Keratinocyte (primary cell): ENCODE data around the gene SHC3.

Source experiments
- CTCF ChIP-seq, 3 experiments: IDR thresholded peaks in 1 of 3; conservative IDR thresholded peaks in 1 of 3; optimal IDR thresholded peaks in 1 of 3; 2 replicates in 2 of 3; 3 replicates in 1 of 3; pipeline versions ENCODE3 to v1.5.1; 2011; ENCODE audit warnings: low read length in 3 of 3, mild to moderate bottlenecking in 3 of 3, moderate library complexity in 2 of 3, control low read depth in 1 of 3, inconsistent platforms in 1 of 3; ENCODE audit not compliant: insufficient read depth in 2 of 3; ENCODE audit errors: extremely low read depth in 1 of 3
- EZH2 ChIP-seq: IDR thresholded peaks from one replicate; pipeline ENCODE4 v1.6.1; 2012; ENCODE audit warnings: inconsistent platforms, mild to moderate bottlenecking, low read length, moderate library complexity

GRCh38 chr9:89116805-89117192 is 61.8 kb downstream of the SHC3 start:
- no peak for TF ChIP-seq CTCF (optimal IDR thresholded peaks at IDR 0.05 in 1 of 3, IDR thresholded peaks at IDR 0.05 in 1 of 3, conservative IDR thresholded peaks at IDR 0.05 in 1 of 3; ENCODE audit: extremely low read depth in 1 of 3, insufficient read depth in 2 of 3, low read length in 3 of 3)
- TF ChIP-seq EZH2, result no peak
